H1 (cell line): ENCODE measurements around the gene NPBWR2. TPM values are rescaled to one million over a fixed set of nuclear protein-coding genes. Genes with fewer than 3 reads are reported as not detected.

Experiments
- CTCF ChIA-PET: fragments of 300-600 bp; sonication (Branson Sonifier 250); formaldehyde crosslinking; loops from one replicate; lab custom pipeline; 2021; ENCODE audit not compliant: partially characterized antibody; lab: Charles Lee
- POLR2A ChIA-PET: fragments of 300-600 bp; sonication (Branson Sonifier 250); formaldehyde crosslinking; loops from one replicate; lab custom pipeline; 2021; ENCODE audit warnings: inconsistent platforms; ENCODE audit not compliant: partially characterized antibody; lab: Charles Lee
- DNase-seq, 2 experiments: peaks; one replicate each; pipeline versions ENCODE4 v3.0.0 to v3.0.0-alpha.2; 2010 to 2022; ENCODE audit warnings: low spot score in 2 of 2, low read depth in 1 of 2, mixed read lengths in 1 of 2
- FAIRE-seq: peaks from 2 replicates; lab custom pipeline; 2011; peaks lifted over from hg19 to GRCh38; lab: Jason Lieb, UNC
- H2AFZ ChIP-seq: 2 replicates; pipeline ENCODE4 v1.8.1; 2012; ENCODE audit warnings: low read length, inconsistent platforms
- H2AK5ac ChIP-seq: 2 replicates; pipeline ENCODE4 v1.6.1; 2013; ENCODE audit warnings: low read depth, low read length
- H2BK120ac ChIP-seq: replicated peaks from 2 replicates; pipeline ENCODE3; 2013; ENCODE audit warnings: low read depth, low read length, inconsistent platforms
- H2BK12ac ChIP-seq: 2 replicates; pipeline ENCODE4 v1.6.1; 2013; ENCODE audit warnings: low read depth, low read length
- H2BK15ac ChIP-seq: 2 replicates; pipeline ENCODE4 v1.6.1; 2013; ENCODE audit warnings: low read length
- H2BK20ac ChIP-seq: 2 replicates; pipeline ENCODE4 v1.6.1; 2013; ENCODE audit warnings: low read length
- H2BK5ac ChIP-seq: 2 replicates; pipeline ENCODE4 v1.6.1; 2013; ENCODE audit warnings: low read depth, low read length
- H3K14ac ChIP-seq: 2 replicates; pipeline ENCODE4 v1.6.1; 2013; ENCODE audit warnings: inconsistent platforms; ENCODE audit not compliant: insufficient read length
- H3K18ac ChIP-seq: 2 replicates; pipeline ENCODE4 v1.6.1; 2013; ENCODE audit warnings: low read length; ENCODE audit errors: extremely low read depth
- H3K23ac ChIP-seq: 2 replicates; pipeline ENCODE4 v1.6.1; 2013; ENCODE audit warnings: inconsistent platforms; ENCODE audit not compliant: insufficient read length
- H3K23me2 ChIP-seq: 2 replicates; pipeline ENCODE4 v1.6.1; 2013; ENCODE audit warnings: low read depth, low read length
- H3K27ac ChIP-seq: 2 replicates; pipeline ENCODE4 v1.6.1; 2011; ENCODE audit warnings: low read depth, low read length, inconsistent platforms
- H3K27me3 ChIP-seq, 4 experiments: replicated peaks in 1 of 4; 1 replicate in 1 of 4; 2 replicates in 3 of 4; pipeline versions ENCODE4 v1.6.1 to v1.8.1; 2011 to 2013; ENCODE audit warnings: low read length in 3 of 4, mild to moderate bottlenecking in 3 of 4, inconsistent platforms in 2 of 4, mixed read lengths in 2 of 4, moderate library complexity in 1 of 4; ENCODE audit not compliant: control insufficient read depth in 3 of 4, insufficient read depth in 3 of 4; ENCODE audit errors: extremely low read depth in 1 of 4
- H3K36me3 ChIP-seq, 4 experiments: 2 replicates each; pipeline versions ENCODE4 v1.6.1 to v1.8.1; 2011 to 2013; ENCODE audit warnings: mild to moderate bottlenecking in 4 of 4, low read length in 3 of 4, moderate library complexity in 2 of 4, control low read depth in 1 of 4, inconsistent platforms in 1 of 4; ENCODE audit not compliant: insufficient read depth in 4 of 4, control insufficient read depth in 2 of 4
- H3K4ac ChIP-seq: replicated peaks from 2 replicates; pipeline ENCODE3; 2013; ENCODE audit warnings: low read length, low read depth, mixed read lengths, inconsistent platforms; ENCODE audit not compliant: insufficient read length
- H3K4me1 ChIP-seq, 4 experiments: replicated peaks in 1 of 4; 1 replicate in 1 of 4; 2 replicates in 3 of 4; pipeline versions ENCODE4 v1.6.1 to v1.8.1; 2011 to 2013; ENCODE audit warnings: low read length in 3 of 4, inconsistent platforms in 2 of 4, mixed read lengths in 1 of 4; ENCODE audit not compliant: insufficient read depth in 4 of 4, control insufficient read depth in 3 of 4
- H3K4me2 ChIP-seq, 2 experiments: 2 replicates each; pipeline versions ENCODE4 v1.6.1 to v1.8.1; 2011 to 2013; ENCODE audit warnings: low read depth in 2 of 2, low read length in 2 of 2, control low read depth in 1 of 2, inconsistent platforms in 1 of 2, mild to moderate bottlenecking in 1 of 2; ENCODE audit not compliant: insufficient read depth in 1 of 2
- H3K4me3 ChIP-seq, 4 experiments: fragments of 200-600, 300-600 bp in 1 of 4; sonication (generic), shearing (Covaris generic), sonication (Bioruptor Twin) in 1 of 4; 2 replicates each; pipeline versions ENCODE4 v1.5.1 to v1.8.1; 2011 to 2016; ENCODE audit warnings: low read length in 4 of 4, low read depth in 3 of 4, control low read depth in 2 of 4, inconsistent platforms in 2 of 4, mild to moderate bottlenecking in 2 of 4, mixed read lengths in 1 of 4, moderate library complexity in 1 of 4; ENCODE audit not compliant: insufficient read depth in 2 of 4; ENCODE audit errors: extremely low read depth in 1 of 4
- H3K56ac ChIP-seq: replicated peaks from 2 replicates; pipeline ENCODE3; 2013; ENCODE audit warnings: low read depth, mild to moderate bottlenecking, mixed read lengths, low read length, inconsistent platforms; ENCODE audit not compliant: insufficient read length
- H3K79me1 ChIP-seq: 2 replicates; pipeline ENCODE4 v1.6.1; 2013; ENCODE audit warnings: low read depth, low read length, control low read depth
- H3K79me2 ChIP-seq, 2 experiments: 2 replicates each; pipeline versions ENCODE4 v1.6.1 to v1.8.1; 2012 to 2013; ENCODE audit warnings: low read length in 2 of 2, mild to moderate bottlenecking in 2 of 2, inconsistent platforms in 1 of 2; ENCODE audit not compliant: insufficient read depth in 2 of 2, control insufficient read depth in 1 of 2
- H3K9ac ChIP-seq, 4 experiments: replicated peaks in 1 of 4; 1 replicate in 1 of 4; 2 replicates in 3 of 4; pipeline versions ENCODE4 v1.6.1 to v1.8.1; 2011 to 2013; ENCODE audit warnings: low read depth in 3 of 4, low read length in 3 of 4, control low read depth in 2 of 4, mild to moderate bottlenecking in 2 of 4, moderate library complexity in 2 of 4, inconsistent platforms in 1 of 4; ENCODE audit errors: extremely low read depth in 1 of 4
- H3K9me3 ChIP-seq, 2 experiments: 2 replicates each; pipeline versions ENCODE4 v1.6.1 to v1.8.1; 2012 to 2013; ENCODE audit warnings: mild to moderate bottlenecking in 2 of 2, moderate library complexity in 2 of 2, control low read depth in 1 of 2, inconsistent platforms in 1 of 2, low read depth in 1 of 2, low read length in 1 of 2, mixed read lengths in 1 of 2; ENCODE audit not compliant: insufficient read depth in 2 of 2
- H4K20me1 ChIP-seq, 2 experiments: replicated peaks in 1 of 2; 2 replicates each; pipeline versions ENCODE3 to v1.8.1; 2011 to 2013; ENCODE audit warnings: inconsistent platforms in 2 of 2, low read length in 2 of 2, mild to moderate bottlenecking in 1 of 2; ENCODE audit not compliant: insufficient read depth in 2 of 2, control insufficient read depth in 1 of 2
- H4K5ac ChIP-seq: 2 replicates; pipeline ENCODE4 v1.6.1; 2013; ENCODE audit warnings: low read length, low read depth, mixed read lengths, inconsistent platforms; ENCODE audit not compliant: insufficient read length
- H4K8ac ChIP-seq: 2 replicates; pipeline ENCODE4 v1.8.0; 2013; ENCODE audit warnings: mild to moderate bottlenecking, moderate library complexity, low read length, inconsistent platforms; ENCODE audit not compliant: insufficient read depth; ENCODE audit errors: extremely low read depth
- H4K91ac ChIP-seq: replicated peaks from 2 replicates; pipeline ENCODE3; 2013; ENCODE audit warnings: low read length, mixed read lengths, inconsistent platforms; ENCODE audit not compliant: insufficient read length
- CEBPB ChIP-seq: IDR thresholded peaks from 2 replicates; pipeline ENCODE4 v1.6.1; 2012; ENCODE audit warnings: low read depth, low read length
- CTBP2 ChIP-seq: IDR thresholded peaks from 2 replicates; pipeline ENCODE4 v1.7.0; 2011; ENCODE audit warnings: borderline replicate concordance, mild to moderate bottlenecking, moderate library complexity, mixed read lengths, low read length; ENCODE audit not compliant: insufficient read depth, insufficient read length
- EP300 ChIP-seq, 2 experiments: IDR thresholded peaks; 1 replicate in 1 of 2; 2 replicates in 1 of 2; pipeline ENCODE4 v1.6.1; 2011 to 2012; ENCODE audit warnings: low read depth in 2 of 2, low read length in 2 of 2, mild to moderate bottlenecking in 2 of 2, borderline replicate concordance in 1 of 2, inconsistent platforms in 1 of 2, moderate library complexity in 1 of 2
- EZH2 ChIP-seq: fragments of 200-600 bp; sonication (generic); IDR thresholded peaks from 2 replicates; pipeline ENCODE4 v1.7.1; 2012; ENCODE audit warnings: low read depth, mild to moderate bottlenecking, moderate library complexity, low read length, inconsistent platforms; ENCODE audit not compliant: severe bottlenecking
- POLR2AphosphoS5 ChIP-seq: IDR thresholded peaks from 2 replicates; pipeline ENCODE4 v1.6.1; 2011; ENCODE audit warnings: low read depth, low read length
- POU5F1 ChIP-seq: IDR thresholded peaks from 2 replicates; pipeline ENCODE4 v1.6.1; 2011; ENCODE audit warnings: low read depth, mild to moderate bottlenecking, low read length, moderate library complexity
- RAD21 ChIP-seq, 2 experiments: IDR thresholded peaks in 1 of 2; conservative IDR thresholded peaks in 1 of 2; 2 replicates each; pipeline ENCODE4 v1.6.1; 2011; ENCODE audit warnings: low read depth in 2 of 2, low read length in 2 of 2, improper control_type of control experiment in 1 of 2, inconsistent platforms in 1 of 2, mild to moderate bottlenecking in 1 of 2, moderate library complexity in 1 of 2
- SIX5 ChIP-seq: IDR thresholded peaks from 2 replicates; pipeline ENCODE4 v1.6.1; 2011; ENCODE audit warnings: mild to moderate bottlenecking, low read depth, low read length
- SUZ12 ChIP-seq: fragments of 200-600 bp; sonication (generic); IDR thresholded peaks from 2 replicates; pipeline ENCODE4 v1.6.1; 2012; ENCODE audit warnings: mild to moderate bottlenecking, inconsistent platforms, low read length, moderate library complexity, mixed read lengths
- ZNF274 ChIP-seq: IDR thresholded peaks from 2 replicates; pipeline ENCODE4 v1.7.0; 2012; ENCODE audit warnings: low read length, borderline replicate concordance; ENCODE audit errors: extremely low read depth
- WGBS, 2 experiments: shearing (Covaris generic) in 1 of 2; methylation state at CpG; one replicate each; pipeline versions ENCODE4 v1.1.6 to v1.1.7; 2013 to 2015; ENCODE audit warnings: low lambda C conversion rate in 2 of 2, mixed read lengths in 2 of 2, inconsistent platforms in 1 of 2, low coverage in 1 of 2, missing lambda C conversion rate in 1 of 2; ENCODE audit not compliant: insufficient replicate concordance in 2 of 2, insufficient coverage in 1 of 2, insufficient read length in 1 of 2; ENCODE audit errors: extremely low coverage in 1 of 2, missing lambda C conversion rate in 1 of 2; 5-methylcytosine and 5-hydroxymethylcytosine counted together
- polyA plus RNA-seq, 7 experiments: library from polyadenylated mRNA; depleted of rRNA in 3 of 7; stranded (reverse) in 5 of 7; unstranded in 2 of 7; fragments of >200 nt in 5 of 7; fragments of 200-250 nt in 2 of 7; gene quantifications; 1 replicate in 5 of 7; 2 replicates in 1 of 7; 4 replicates in 1 of 7; pipeline versions ENCODE4 v1.2.1 to v1.2.3, GENCODE V29; 2011 to 2013; ENCODE audit warnings: missing spikeins in 2 of 7, mixed read lengths in 2 of 7
- total RNA-seq: library from RNA; stranded (reverse); fragmentation: NEBNext Ultra II Directional; extraction: Animal tissue kit (Norgen Biotek cat#: 25700); gene quantifications from 2 replicates; pipeline ENCODE4 v1.2.1, GENCODE V29; 2021

NPBWR2 gene
- total and polyA plus RNA-seq, 2 of the 8 experiments (the other 6 are each of a cell fraction or from before 2014, with no cell fraction given): not detected

- Histone ChIP-seq H3K18ac (no peak overlapping the region), H4K91ac (no peak overlapping the region), H4K8ac (no peak overlapping the region), H2AK5ac (no peak overlapping the region), H3K27me3 (peaks cover 2 to 26% (median 21%) of the 10 kb centered on the region in 4 experiments), H2AFZ (no peak overlapping the region), H4K20me1 (peaks cover 0 to 4% of the 10 kb centered on the region in 2 experiments), H3K4me1 (peaks cover 0 to 8% (median 3%) of the 10 kb centered on the region in 4 experiments; a peak in 3 of 7 replicates), H2BK15ac (no peak overlapping the region), H3K4me3 (no peak overlapping the region), H4K5ac (no peak overlapping the region), H3K14ac (no peak overlapping the region), H3K56ac (no peak overlapping the region), H3K79me2 (no peaks in the 10 kb centered on the region), H3K4me2 (no peak overlapping the region), H2BK20ac (no peak overlapping the region), H3K4ac (no peak overlapping the region), H3K9me3 (no peaks in the 10 kb centered on the region), H2BK120ac (no peak overlapping the region), H3K23ac (no peak overlapping the region), H2BK5ac (no peak overlapping the region), H3K27ac (no peak overlapping the region), H3K79me1 (no peaks in the 10 kb centered on the region; the same call in 1 of the 2 replicates), H3K23me2 (peaks cover 7% of the 10 kb centered on the region; the same call in 1 of the 2 replicates), H2BK12ac (no peak overlapping the region), H3K9ac (no peak overlapping the region), H3K36me3 (no peaks in the 10 kb centered on the region)
- FAIRE-seq: no peak
- TF ChIP-seq CEBPB (no peak), RAD21 (IDR thresholded peaks at IDR 0.05 in 1 of 2, conservative IDR thresholded peaks at IDR 0.05 in 1 of 2; ENCODE audit: low read depth in 2 of 2, low read length in 2 of 2) (no peak), SIX5 (no peak), SUZ12 (no peak), POU5F1 (no peak), CTBP2 (no peak), POLR2AphosphoS5 (no peak), EP300 (IDR thresholded peaks at IDR 0.05; ENCODE audit: borderline replicate concordance in 1 of 2, low read depth in 2 of 2, low read length in 2 of 2) (no peak), ZNF274 (no peak), EZH2 (no peak)
- DNase-seq: no peak
- 76% methylated on average over 4 of the region's 4 CpGs; no CpG with 5 or more reads in 1 of the 2 experiments for WGBS, 2 experiments
- ChIA-PET POLR2A (no interaction called here), CTCF (interaction anchor here (1.2 to 5.0 kb wide), 4 partner anchors 9 to 172 kb away, joined by 3 to 41 read pairs (median 12); partner anchors contain the start of gene LKAAEAR1)
Measured at GRCh38 chr20:64100566-64100888, 6.8 kb downstream of the NPBWR2 start.
